NCI-H446 treated with DMSO at 0.1 percent for 48 hours (cell line): ENCODE results near the gene AIP.

ENCODE experiments used
- DNase-seq: peaks from one replicate; lab custom pipeline; 2025; lab: John Stamatoyannopoulos, UW

AIP gene

DNA sequence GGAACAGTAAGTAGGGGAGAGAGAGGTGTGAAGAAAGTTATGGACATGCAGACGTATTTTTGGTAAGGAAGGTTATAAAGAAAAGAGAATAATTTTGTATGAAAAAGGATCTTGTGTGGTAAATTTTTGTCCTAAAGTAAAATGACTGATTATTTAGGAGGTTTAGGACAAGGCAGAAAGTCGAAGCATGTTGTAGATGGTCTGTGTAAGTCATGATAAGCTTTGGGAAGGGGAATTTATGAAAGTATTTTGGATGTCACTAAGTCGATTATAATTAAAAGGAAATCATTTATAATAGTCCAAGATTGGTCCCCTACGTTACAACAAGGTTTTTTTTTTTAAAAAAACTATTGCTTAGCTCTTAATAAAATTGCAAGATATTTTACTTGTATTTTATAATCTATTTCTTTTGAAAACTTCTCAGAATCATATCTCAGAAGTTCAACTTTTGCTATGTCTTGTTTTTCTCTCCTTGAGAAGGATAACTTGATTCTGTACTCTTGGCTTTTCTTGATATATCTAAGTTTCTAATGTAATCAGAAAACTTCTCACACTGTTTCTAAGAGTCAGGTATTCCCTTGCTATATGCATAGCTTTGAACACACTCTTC is 51.3 kb downstream of the AIP start:
- DNase-seq: no peak

GRCh38 chr11:67535561-67535960 is 52.7 kb downstream of the AIP start:
- DNase-seq: no peak

GRCh38 chr11:67538306-67538705 is 55.5 kb downstream of the AIP start:
- no peak for DNase-seq

GRCh38 chr11:67538823-67539505 is 56.1 kb downstream of the AIP start:
- DNase-seq: no peak

DNA sequence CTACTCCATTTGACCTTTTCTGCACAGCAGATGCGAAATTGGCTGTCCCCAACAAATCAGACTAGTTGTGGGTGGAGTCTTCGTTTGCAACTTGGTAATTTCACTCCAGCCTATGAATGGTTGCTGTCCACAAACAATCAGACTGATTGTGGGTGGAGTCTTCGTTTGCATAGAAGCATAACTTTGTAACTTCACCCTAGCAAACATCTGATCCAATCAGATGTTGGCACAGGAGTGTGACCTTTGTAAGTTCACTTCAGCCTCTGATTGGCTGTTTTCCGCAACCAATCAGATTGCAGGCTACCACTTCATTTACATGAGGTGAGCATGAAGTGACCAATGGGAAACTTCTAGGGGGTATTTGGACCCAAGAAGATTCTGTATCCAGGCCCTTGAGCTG is 56.7 kb downstream of the AIP start:
- no peak for DNase-seq
